ENCODE data around the gene LENEP. TPM values are rescaled to one million over a fixed set of nuclear protein-coding genes. Genes with fewer than 3 reads are reported as not detected.

LENEP gene
- total RNA-seq, 1 experiment from 2014 or later: 0.42 TPM

DNA sequence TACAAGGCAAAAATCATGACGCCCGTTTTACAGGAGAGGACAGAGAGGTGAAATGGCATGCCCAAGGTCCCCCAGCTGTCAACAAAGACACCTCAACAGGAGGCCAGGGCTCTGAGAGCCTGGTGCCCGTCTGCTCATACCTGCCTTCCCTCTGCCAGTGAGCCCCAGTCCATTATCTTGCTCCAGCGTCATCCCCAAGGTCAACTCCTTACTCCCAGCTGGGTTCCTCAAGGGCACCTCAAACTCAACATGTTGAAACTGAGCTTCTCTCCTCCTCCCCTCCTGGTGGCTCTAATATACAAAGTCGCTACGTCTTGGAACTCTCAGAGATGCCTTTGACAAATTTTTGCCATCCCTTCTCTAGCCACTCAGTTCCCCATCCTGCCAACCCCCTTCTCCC lies 40.7 kb upstream of the LENEP start:
- no peaks in the 10 kb centered on the region for H3K9me3 ChIP-seq (ENCODE audit: control insufficient read depth in 1 of 2, insufficient read depth in 1 of 2, low read depth in 1 of 2, low read length in 2 of 2)
- TF ChIP-seq CBX3 (IDR thresholded peaks at IDR 0.05; ENCODE audit: low read depth) (no peak), SRF (IDR thresholded peaks at IDR 0.05; ENCODE audit: low read depth) (no peak), EZH2 (IDR thresholded peaks at IDR 0.05) (no peak), ELF1 (IDR thresholded peaks at IDR 0.05; ENCODE audit: borderline replicate concordance, low read depth) (no peak), CEBPB (IDR thresholded peaks at IDR 0.05; ENCODE audit: low read depth) (no peak), EGR1 (IDR thresholded peaks at IDR 0.05; ENCODE audit: low read depth) (no peak), RAD21 (IDR thresholded peaks at IDR 0.05; ENCODE audit: low read depth) (no peak), JUND (IDR thresholded peaks at IDR 0.05) (no peak), ZNF274 (IDR thresholded peaks at IDR 0.05; ENCODE audit: low read depth, low read length) (no peak)
- no peaks in the 10 kb centered on the region for H3K27me3 ChIP-seq (ENCODE audit: insufficient read depth, low read length)
- ATAC-seq: no peak
- no TSS peak for BruUV-seq (replicated peaks)
- ChIA-PET POLR2A (interaction anchor here (1.0 to 1.2 kb wide), 2 partner anchors 16 to 18 kb away, joined by 3 read pairs; partner anchors contain the start of genes PMVK and SHC1), RAD21 (ENCODE audit: low non-redundant PET in 1 of 2, low total read pairs in 2 of 2, uncharacterized antibody in 2 of 2, unreplicated experiment in 2 of 2) (no interaction called here), CTCF (no interaction called here)
- H3K4me1 ChIP-seq (ENCODE audit: control insufficient read depth in 1 of 2, insufficient read depth in 2 of 2, low read length in 2 of 2): peaks cover 14 to 28% of the 10 kb centered on the region in 2 experiments
- H3K27ac ChIP-seq (ENCODE audit: low read depth, low read length): no peak overlapping the region
- H4K20me1 ChIP-seq (ENCODE audit: insufficient read depth): no peaks in the 10 kb centered on the region
- H3K9me2 ChIP-seq (ENCODE audit: insufficient read depth): no peaks in the 10 kb centered on the region
- intact Hi-C loops (cut with micrococcal nuclease): no loop called here
- no peaks in the 10 kb centered on the region for H3K79me2 ChIP-seq (ENCODE audit: insufficient read depth, low read length)
- no peak overlapping the region for H3K9ac ChIP-seq (ENCODE audit: low read length)
- no peak overlapping the region for H3K4me3 ChIP-seq (replicated peaks in 1 of 2; ENCODE audit: low read depth in 1 of 2, low read length in 2 of 2)
- no peak overlapping the region for H2AFZ ChIP-seq (ENCODE audit: low read depth, low read length, poor library complexity, severe bottlenecking)
- no peak for DNase-seq (ENCODE audit: low read depth, low spot score)
- no peaks in the 10 kb centered on the region for H3K36me3 ChIP-seq (ENCODE audit: control insufficient read depth in 1 of 2, insufficient read depth in 2 of 2, low read length in 2 of 2)
- no peak overlapping the region for H3K4me2 ChIP-seq (ENCODE audit: low read length)

DNA sequence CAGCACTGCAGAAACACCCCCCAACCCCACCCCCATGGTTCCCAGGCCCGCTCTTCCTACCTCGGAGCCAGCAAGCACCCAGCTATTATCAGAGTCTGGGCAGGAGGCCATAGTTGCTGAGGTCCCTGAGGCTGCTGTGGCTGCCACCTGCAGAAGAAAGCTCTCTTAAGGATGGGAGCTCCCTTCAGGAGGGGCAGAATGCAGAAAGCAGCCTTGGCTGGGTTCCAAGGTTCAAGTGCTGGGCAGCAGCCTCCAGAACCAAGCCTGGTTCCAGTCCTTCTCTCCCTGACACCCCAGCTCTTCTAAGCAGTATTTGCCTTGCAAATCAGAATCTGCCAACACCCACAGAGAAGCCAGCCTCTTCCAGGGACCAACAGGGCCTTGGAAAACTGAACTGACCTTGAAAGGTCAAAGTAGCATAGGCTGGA lies 39.8 kb upstream of the LENEP start:
- RAD21 ChIA-PET (ENCODE audit: low non-redundant PET in 1 of 2, low total read pairs in 2 of 2, uncharacterized antibody in 2 of 2, unreplicated experiment in 2 of 2): no interaction called here
- Histone ChIP-seq H3K79me2 (ENCODE audit: insufficient read depth, low read length) (no peaks in the 10 kb centered on the region), H3K4me3 (replicated peaks in 1 of 2; ENCODE audit: low read depth in 1 of 2, low read length in 2 of 2) (no peak overlapping the region), H3K4me2 (ENCODE audit: low read length) (no peak overlapping the region), H2AFZ (ENCODE audit: low read depth, low read length, poor library complexity, severe bottlenecking) (no peak overlapping the region), H4K20me1 (ENCODE audit: insufficient read depth) (no peaks in the 10 kb centered on the region), H3K27ac (ENCODE audit: low read depth, low read length) (no peak overlapping the region), H3K27me3 (ENCODE audit: insufficient read depth, low read length) (no peaks in the 10 kb centered on the region), H3K9me2 (ENCODE audit: insufficient read depth) (no peaks in the 10 kb centered on the region), H3K9ac (ENCODE audit: low read length) (no peak overlapping the region), H3K4me1 (ENCODE audit: control insufficient read depth in 1 of 2, insufficient read depth in 2 of 2, low read length in 2 of 2) (peaks cover 14 to 32% of the 10 kb centered on the region in 2 experiments), H3K36me3 (ENCODE audit: control insufficient read depth in 1 of 2, insufficient read depth in 2 of 2, low read length in 2 of 2) (peaks cover 2% of the 10 kb centered on the region in 2 experiments; a peak in 1 of 4 replicates), H3K9me3 (ENCODE audit: control insufficient read depth in 1 of 2, insufficient read depth in 1 of 2, low read depth in 1 of 2, low read length in 2 of 2) (no peaks in the 10 kb centered on the region)
- POLR2A ChIA-PET: interaction anchor here (1.2 kb wide), 1 partner anchor 17 kb away, joined by 3 read pairs; the partner anchor contains the start of gene SHC1
- ATAC-seq: no peak
- TF ChIP-seq SRF (IDR thresholded peaks at IDR 0.05; ENCODE audit: low read depth) (no peak), CBX3 (IDR thresholded peaks at IDR 0.05; ENCODE audit: low read depth) (no peak), CTCF (IDR thresholded peaks at IDR 0.05 in 2 of 3, conservative IDR thresholded peaks at IDR 0.05 in 1 of 3; ENCODE audit: borderline replicate concordance in 1 of 3, insufficient read depth in 1 of 3, low read depth in 2 of 3, low read length in 2 of 3) (no peak), POLR2A (IDR thresholded peaks at IDR 0.05; ENCODE audit: borderline replicate concordance, extremely low read depth, insufficient read depth, insufficient read length) (no peak), POLR2AphosphoS5 (IDR thresholded peaks at IDR 0.05; ENCODE audit: low read depth, low read length) (no peak), MAX (IDR thresholded peaks at IDR 0.05) (no peak), REST (IDR thresholded peaks at IDR 0.05; ENCODE audit: low read depth) (no peak)
- CTCF ChIA-PET: no interaction called here
- intact Hi-C loops (cut with micrococcal nuclease): no loop called here
- no peak for DNase-seq (ENCODE audit: low read depth, low spot score)
- BruUV-seq (replicated peaks): no TSS peak

All from HCT116 (cell line).